Ovary (tissue), 3 donors: ENCODE results near the gene GRXCR2.

ENCODE experiments used
- CTCF ChIP-seq, 3 donors: fragments of 450-650 bp in 2 of 3; fragments of 200-600 bp in 1 of 3; IDR thresholded peaks; one replicate each; pipeline versions ENCODE4 v1.5.1 to v1.8.0; 2016 to 2022; ENCODE audit warnings: antibody characterized with exemption in 3 of 3, mild to moderate bottlenecking in 1 of 3
- EP300 ChIP-seq: sonication (generic); formaldehyde crosslinking; IDR thresholded peaks from one replicate; pipeline ENCODE4 v1.6.1; 2017; ENCODE audit warnings: antibody characterized with exemption
- POLR2A ChIP-seq: fragments of 450-650 bp; IDR thresholded peaks from one replicate; pipeline ENCODE4 v1.6.1; 2017; ENCODE audit warnings: antibody characterized with exemption, mild to moderate bottlenecking, moderate library complexity
- donor health status: DM: no; HTN: no; CAD: no.

DNA sequence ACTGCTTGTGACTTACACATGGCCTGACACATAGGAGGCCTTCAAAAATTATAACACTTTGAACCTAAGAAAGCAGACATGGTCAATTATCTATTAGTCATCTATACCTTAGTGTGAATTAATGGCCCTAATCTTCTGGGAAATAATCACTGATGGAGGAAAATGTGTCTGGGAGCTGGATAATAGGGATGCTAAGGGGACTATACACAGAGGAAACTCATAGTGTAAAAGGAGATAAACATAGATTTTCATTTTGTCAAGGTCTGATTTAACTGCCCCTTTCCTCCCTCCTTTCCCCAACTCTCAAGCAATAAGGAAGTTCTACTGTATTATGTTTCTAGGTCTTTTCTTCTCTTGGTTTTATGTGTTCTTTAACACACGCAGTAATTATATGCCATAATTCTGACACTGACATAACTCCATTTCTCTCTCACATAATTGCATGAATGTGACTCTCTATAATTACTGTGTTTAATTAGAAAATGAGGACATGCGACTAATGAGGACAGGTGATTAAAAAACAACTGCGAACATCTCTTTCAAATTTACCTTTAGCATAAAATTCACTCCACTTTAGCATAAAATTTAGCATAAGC, 18.9 kb downstream of the GRXCR2 start:
- TF ChIP-seq POLR2A = no peak
- TF ChIP-seq CTCF (IDR thresholded peaks at IDR 0.05) = no peak
- no peak for TF ChIP-seq EP300
